Tibial nerve (tissue), 4 donors: ENCODE measurements around the gene EVA1B. TPM values are rescaled to one million over a fixed set of nuclear protein-coding genes. Genes with fewer than 3 reads are reported as not detected.
A peak's percentile ranks its signal among the peaks of the same experiment; 100 is the strongest.

Experiments used
- DNase-seq, 2 donors: peaks; one replicate each; pipeline ENCODE4 v3.0.0-alpha.2; 2019; ENCODE audit warnings: low spot score in 2 of 2
- H3K27ac ChIP-seq, 4 donors: fragments of 200-600 bp; sonication (generic) in 3 of 4; one replicate each; pipeline ENCODE4 v1.5.1; 2017 to 2019; ENCODE audit warnings: mild to moderate bottlenecking in 1 of 4
- H3K27me3 ChIP-seq, 2 donors: fragments of 200-600 bp; sonication (generic) in 1 of 2; one replicate each; pipeline versions ENCODE4 v1.5.1 to v1.6.0; 2017 to 2019
- H3K36me3 ChIP-seq, 3 donors: fragments of 200-600 bp; sonication (generic); one replicate each; pipeline ENCODE4 v1.5.1; 2018 to 2019
- H3K4me1 ChIP-seq, 4 donors: fragments of 200-600 bp; sonication (generic) in 3 of 4; one replicate each; pipeline ENCODE4 v1.5.1; 2017 to 2019
- H3K4me3 ChIP-seq, 4 donors: fragments of 200-600 bp; sonication (generic) in 3 of 4; one replicate each; pipeline ENCODE4 v1.5.1; 2017 to 2019; ENCODE audit warnings: mild to moderate bottlenecking in 1 of 4, moderate library complexity in 1 of 4
- H3K9me3 ChIP-seq, 4 donors: fragments of 200-600 bp; sonication (generic) in 3 of 4; one replicate each; pipeline ENCODE4 v1.5.1; 2017 to 2019
- CTCF ChIP-seq, 5 experiments: fragments of 200-600 bp in 3 of 5; fragments of 450-650 bp in 2 of 5; sonication (generic) in 3 of 5; IDR thresholded peaks; one replicate each; pipeline ENCODE4 v1.5.1; 2016 to 2019; ENCODE audit warnings: antibody characterized with exemption in 5 of 5, mild to moderate bottlenecking in 3 of 5, moderate library complexity in 2 of 5
- EP300 ChIP-seq, 2 donors: sonication (generic); formaldehyde crosslinking; IDR thresholded peaks; one replicate each; pipeline ENCODE4 v1.6.1; 2017; ENCODE audit warnings: antibody characterized with exemption in 2 of 2, mild to moderate bottlenecking in 1 of 2
- POLR2A ChIP-seq, 2 donors: fragments of 450-650 bp; IDR thresholded peaks; one replicate each; pipeline ENCODE4 v1.6.1; 2017; ENCODE audit warnings: antibody characterized with exemption in 2 of 2, mild to moderate bottlenecking in 2 of 2, moderate library complexity in 2 of 2
- WGBS, 2 donors: methylation state at CpG; one replicate each; pipeline ENCODE4 v1.1.5; 2018; 5-methylcytosine and 5-hydroxymethylcytosine counted together
- total RNA-seq, 4 donors: library from RNA; depleted of rRNA; stranded (reverse); fragments of >200 nt; gene quantifications; one replicate each; pipeline ENCODE4 v1.1.0, GENCODE V29; 2016

EVA1B gene
- total RNA-seq, 4 donors from 2014 or later = 61.4 to 128 (median 86.3) TPM

GRCh38 chr1:36330940-36331339 is 7.5 kb upstream of the EVA1B start:
- H3K36me3 ChIP-seq = no peaks in the 10 kb centered on the region
- H3K27me3 ChIP-seq = no peaks in the 10 kb centered on the region
- WGBS, 2 donors = 92 to 93% methylated on average over 15 of the region's 15 CpGs
- H3K4me3 ChIP-seq = no peak overlapping the region
- no peak overlapping the region for H3K27ac ChIP-seq
- TF ChIP-seq EP300 (IDR thresholded peaks at IDR 0.05) = no peak
- TF ChIP-seq CTCF (IDR thresholded peaks at IDR 0.05) = no peak
- no peak for TF ChIP-seq POLR2A (IDR thresholded peaks at IDR 0.05)
- no peak for DNase-seq
- H3K4me1 ChIP-seq = peaks cover 0 to 18% (median 5%) of the 10 kb centered on the region in 4 donors
- no peaks in the 10 kb centered on the region for H3K9me3 ChIP-seq

- Histone ChIP-seq H3K4me1 (peaks cover 0 to 18% (median 5%) of the 10 kb centered on the region in 4 donors), H3K9me3 (no peaks in the 10 kb centered on the region), H3K27ac (no peak overlapping the region), H3K36me3 (no peaks in the 10 kb centered on the region), H3K4me3 (no peak overlapping the region), H3K27me3 (no peaks in the 10 kb centered on the region)
- no peak for DNase-seq
- WGBS, 2 donors = 68 to 73% methylated on average over 9 of the region's 9 CpGs
- TF ChIP-seq EP300 (IDR thresholded peaks at IDR 0.05) = no peak
- no peak for TF ChIP-seq CTCF (IDR thresholded peaks at IDR 0.05)
- TF ChIP-seq POLR2A (IDR thresholded peaks at IDR 0.05) = no peak
These were observed 6.4 kb upstream of the EVA1B start for GRCh38 chr1:36329817-36330216.

GRCh38 chr1:36328713-36329112 is 5.3 kb upstream of the EVA1B start:
- DNase-seq = peak; percentile 21 to 43
- 42 to 51% methylated on average over 6 of the region's 6 CpGs for WGBS, 2 donors
- Histone ChIP-seq H3K36me3 (no peaks in the 10 kb centered on the region), H3K4me1 (peaks cover 5 to 28% (median 14%) of the 10 kb centered on the region in 4 donors), H3K27ac (no peak overlapping the region), H3K4me3 (no peak overlapping the region), H3K27me3 (no peaks in the 10 kb centered on the region), H3K9me3 (no peaks in the 10 kb centered on the region)
- TF ChIP-seq EP300 (IDR thresholded peaks at IDR 0.05) = peak in 1 of 2 donors; percentile 38
- TF ChIP-seq POLR2A (IDR thresholded peaks at IDR 0.05) = no peak
- TF ChIP-seq CTCF (IDR thresholded peaks at IDR 0.05) = no peak

- H3K9me3 ChIP-seq = no peaks in the 10 kb centered on the region
- peak overlapping the region in 1 of 4 donors; percentile 8 for H3K27ac ChIP-seq
- H3K4me3 ChIP-seq = no peak overlapping the region
- no peak for DNase-seq
- no peaks in the 10 kb centered on the region for H3K27me3 ChIP-seq
- TF ChIP-seq EP300 (IDR thresholded peaks at IDR 0.05) = no peak
- no peak for TF ChIP-seq CTCF (IDR thresholded peaks at IDR 0.05)
- TF ChIP-seq POLR2A (IDR thresholded peaks at IDR 0.05) = no peak
- 86 to 88% methylated on average over 6 of the region's 6 CpGs for WGBS, 2 donors
- peaks cover 5 to 29% (median 15%) of the 10 kb centered on the region in 4 donors for H3K4me1 ChIP-seq
- no peaks in the 10 kb centered on the region for H3K36me3 ChIP-seq
These were observed 4.6 kb upstream of the EVA1B start for GRCh38 chr1:36328088-36328480.

GRCh38 chr1:36327421-36328087 is 4.1 kb upstream of the EVA1B start:
- Histone ChIP-seq H3K4me1 (peaks cover 5 to 33% (median 15%) of the 10 kb centered on the region in 4 donors), H3K9me3 (no peaks in the 10 kb centered on the region), H3K36me3 (no peaks in the 10 kb centered on the region), H3K27me3 (no peaks in the 10 kb centered on the region), H3K4me3 (no peak overlapping the region), H3K27ac (no peak overlapping the region)
- DNase-seq = no peak
- TF ChIP-seq EP300 (IDR thresholded peaks at IDR 0.05) = no peak
- TF ChIP-seq CTCF (IDR thresholded peaks at IDR 0.05) = no peak
- TF ChIP-seq POLR2A (IDR thresholded peaks at IDR 0.05) = no peak
- WGBS, 2 donors = 91% methylated on average over 6 to 8 of the region's 9 CpGs
